K562 (cell line): ENCODE results near the gene CLEC17A. TPM values are rescaled to one million over a fixed set of nuclear protein-coding genes. Genes with fewer than 3 reads are reported as not detected.
"Not testable (repeated sequence)": the region's sequence is repeated elsewhere in the genome, so short reads cannot be mapped to it uniquely, and the experiment has no call there.

ENCODE experiments used
- ATAC-seq: fragments of 200-7000 bp; cut with Tn5 transposase; 3 replicates; pipeline ENCODE4 v1.9.1; 2020; ENCODE audit warnings: moderate library complexity
- BruUV-seq: library from RNA; stranded (reverse); fragments of 400-500 nt; replicated peaks from 2 replicates; lab custom pipeline; 2021; lab: Mats Ljungman, UMichigan
- CTCF ChIA-PET: fragments of 300-600 bp; formaldehyde crosslinking; extraction: SDS; loops from one replicate; lab custom pipeline; 2021; ENCODE audit warnings: low intra/inter-chr PET ratio; lab: Yijun Ruan, JAX
- POLR2A ChIA-PET: fragments of 300-600, 350-650 bp; sonication (Branson Sonifier 250); formaldehyde crosslinking; extraction: SDS; loops from one replicate; lab custom pipeline; 2021; ENCODE audit warnings: antibody characterized with exemption, inconsistent platforms; lab: Yijun Ruan, JAX
- DNase-seq, 4 experiments: peaks; one replicate each; pipeline versions ENCODE4 v3.0.0 to v3.0.0-alpha.2; 2011 to 2018; ENCODE audit warnings: low spot score in 3 of 4, mixed read lengths in 3 of 4; ENCODE audit errors: extremely low read depth in 1 of 4
- FAIRE-seq: peaks from 2 replicates; lab custom pipeline; 2011; peaks lifted over from hg19 to GRCh38; lab: Jason Lieb, UNC
- H2AFZ ChIP-seq: 2 replicates; pipeline ENCODE4 v1.6.0; 2011; ENCODE audit warnings: low read depth, low read length, control low read depth, inconsistent platforms
- H3K27ac ChIP-seq: fragments of 200-600 bp; 3 replicates; pipeline ENCODE4 v1.8.0; 2011; ENCODE audit warnings: low read depth, mild to moderate bottlenecking, control low read depth, inconsistent platforms, low read length, moderate library complexity, mixed read lengths; ENCODE audit errors: extremely low read depth
- H3K27me3 ChIP-seq, 2 experiments: fragments of 300-600 bp in 1 of 2; 2 replicates in 1 of 2; 3 replicates in 1 of 2; pipeline versions ENCODE4 v1.6.0 to v1.8.0; 2011; ENCODE audit warnings: inconsistent platforms in 2 of 2, low read length in 2 of 2, mild to moderate bottlenecking in 1 of 2, mixed read lengths in 1 of 2, moderate library complexity in 1 of 2; ENCODE audit not compliant: control insufficient read depth in 2 of 2, insufficient read depth in 2 of 2
- H3K36me3 ChIP-seq: fragments of 300-600 bp; 3 replicates; pipeline ENCODE4 v1.8.0; 2011; ENCODE audit warnings: mild to moderate bottlenecking, low read length, inconsistent platforms; ENCODE audit not compliant: control insufficient read depth, insufficient read depth
- H3K4me1 ChIP-seq, 2 experiments: fragments of 200-600 bp in 1 of 2; replicated peaks in 1 of 2; 2 replicates in 1 of 2; 3 replicates in 1 of 2; pipeline versions ENCODE4 v1.5.1 to v1.8.0; 2011; ENCODE audit warnings: inconsistent platforms in 2 of 2, low read length in 2 of 2, mild to moderate bottlenecking in 1 of 2, mixed read lengths in 1 of 2, moderate library complexity in 1 of 2; ENCODE audit not compliant: control insufficient read depth in 2 of 2, insufficient read depth in 2 of 2
- H3K4me2 ChIP-seq: 2 replicates; pipeline ENCODE4 v1.6.1; 2011; ENCODE audit warnings: low read length, control low read depth, inconsistent platforms, mixed read lengths; ENCODE audit not compliant: insufficient read depth
- H3K4me3 ChIP-seq: fragments of 200-600 bp; sonication (generic), shearing (Covaris generic); 2 replicates; pipeline ENCODE4 v1.5.1; 2016; ENCODE audit warnings: control low read depth, inconsistent platforms
- H3K79me2 ChIP-seq: fragments of 200-600 bp; 3 replicates; pipeline ENCODE4 v1.8.0; 2011; ENCODE audit warnings: low read length, inconsistent platforms; ENCODE audit not compliant: control insufficient read depth, insufficient read depth
- H3K9ac ChIP-seq, 2 experiments: 2 replicates each; pipeline versions ENCODE4 v1.6.0 to v1.6.1; 2011; ENCODE audit warnings: low read depth in 2 of 2, low read length in 2 of 2, control low read depth in 1 of 2, inconsistent platforms in 1 of 2, mild to moderate bottlenecking in 1 of 2, mixed read lengths in 1 of 2; ENCODE audit not compliant: insufficient read depth in 1 of 2
- H3K9me1 ChIP-seq: one replicate; pipeline ENCODE4 v1.6.0; 2011; ENCODE audit warnings: inconsistent platforms, mild to moderate bottlenecking, low read length, moderate library complexity; ENCODE audit not compliant: control insufficient read depth, insufficient read depth
- H3K9me3 ChIP-seq: replicated peaks from 2 replicates; pipeline ENCODE4 v1.5.1; 2011; ENCODE audit warnings: low read depth, low read length, inconsistent platforms; ENCODE audit not compliant: control insufficient read depth, insufficient read depth
- H4K20me1 ChIP-seq: replicated peaks from 2 replicates; pipeline ENCODE4 v1.6.1; 2011; ENCODE audit warnings: low read length, inconsistent platforms, mixed read lengths; ENCODE audit not compliant: control insufficient read depth, insufficient read depth
- BACH1 ChIP-seq: fragments of 200-800 bp; sonication (Bioruptor generic); IDR thresholded peaks from 2 replicates; pipeline ENCODE4 v1.6.1; 2016; ENCODE audit warnings: missing genetic modification characterization, missing compliant biosample characterization
- NR2C2 ChIP-seq, 2 experiments: fragments of 200-800 bp in 1 of 2; sonication (Bioruptor generic) in 1 of 2; sonication (generic) in 1 of 2; formaldehyde crosslinking in 1 of 2; IDR thresholded peaks; 2 replicates each; pipeline versions ENCODE4 v1.6.1 to v1.8.0; 2016 to 2022; ENCODE audit warnings: mild to moderate bottlenecking in 1 of 2, missing compliant biosample characterization in 1 of 2, missing genetic modification characterization in 1 of 2, missing genetic modification reagents in 1 of 2
- NR4A1 ChIP-seq, 2 experiments: fragments of 250-450 bp in 1 of 2; fragments of 450-650 bp in 1 of 2; sonication (Bioruptor Pico) in 1 of 2; IDR thresholded peaks; 2 replicates each; pipeline versions ENCODE4 v1.4.0 to v1.6.1; 2016 to 2020; ENCODE audit warnings: mild to moderate bottlenecking in 2 of 2, missing compliant biosample characterization in 1 of 2, missing genetic modification characterization in 1 of 2, moderate library complexity in 1 of 2
- TOE1 ChIP-seq, 2 experiments: fragments of 450-650 bp in 1 of 2; sonication (generic) in 1 of 2; formaldehyde crosslinking in 1 of 2; IDR thresholded peaks; 2 replicates each; pipeline versions ENCODE4 v1.7.1 to v1.8.0; 2016 to 2022; ENCODE audit warnings: borderline replicate concordance in 2 of 2, mild to moderate bottlenecking in 2 of 2, antibody characterized with exemption in 1 of 2, inconsistent platforms in 1 of 2, low read depth in 1 of 2, missing genetic modification reagents in 1 of 2, moderate library complexity in 1 of 2
- WGBS: fragments of 100-300 bp; shearing (Covaris generic); methylation state at CpG from one replicate; pipeline ENCODE4 v1.1.6; 2016; ENCODE audit warnings: low coverage, mixed read lengths; ENCODE audit not compliant: insufficient coverage; ENCODE audit errors: missing lambda C conversion rate; 5-methylcytosine and 5-hydroxymethylcytosine counted together
- in situ Hi-C: fragments of 300-500 bp; cut with MboI; formaldehyde crosslinking; loops from 4 replicates; pipeline ENCODE4 v1.15.0; 2018; ENCODE audit warnings: inconsistent platforms, mixed read lengths
- intact Hi-C: fragments of 100-400 bp; cut with micrococcal nuclease; formaldehyde crosslinking; loops from 2 replicates; pipeline ENCODE4 v1.14.2; 2022
- polyA plus RNA-seq, 8 experiments: library from polyadenylated mRNA; depleted of rRNA in 4 of 8; stranded (reverse) in 5 of 8; unstranded in 3 of 8; fragments of >200 nt; fragmentation: Nextera tagmentation in 2 of 8; fragmentation: Illumina TruSeq in 1 of 8; extraction: Ambion mirVana in 2 of 8; extraction: Trizol in 1 of 8; gene quantifications; 2 replicates each; pipeline versions ENCODE4 v1.2.1 to v1.2.3, GENCODE V29; 2011 to 2014; ENCODE audit warnings: inconsistent platforms in 1 of 8, missing spikeins in 1 of 8
- total RNA-seq, 7 experiments: library from RNA; depleted of rRNA in 6 of 7; stranded (reverse); fragments of >200 nt in 6 of 7; fragmentation: Illumina TruSeq in 2 of 7; extraction: Trizol in 2 of 7; gene quantifications; 2 replicates each; pipeline versions ENCODE4 v1.2.1 to v1.2.3, GENCODE V29; 2011 to 2021; ENCODE audit warnings: low replicate concordance in 1 of 7
- TF ChIP-seq, protein P1 (sequence below): fragments of 450-650 bp; conservative IDR thresholded peaks from 2 replicates; pipeline ENCODE4 v1.6.1; 2016; ENCODE audit warnings: missing genetic modification characterization, low read depth, mild to moderate bottlenecking, missing compliant biosample characterization, moderate library complexity

CLEC17A gene
- total and polyA plus RNA-seq, 9 of the 15 experiments (the other 6 are each of a cell fraction or from before 2014, with no cell fraction given) = 0.03 TPM; not detected in 8

- no peak overlapping the region for H3K4me2 ChIP-seq
- no peak for DNase-seq
- H3K9me1 ChIP-seq = no peaks in the 10 kb centered on the region
- FAIRE-seq = no peak
- 6% methylated on average over 4 of the region's 4 CpGs for WGBS
- no peak overlapping the region for H3K4me3 ChIP-seq
- H3K27me3 ChIP-seq = peaks cover 9 to 19% of the 10 kb centered on the region in 2 experiments; a peak in 3 of 5 replicates
- H3K9me3 ChIP-seq = no peaks in the 10 kb centered on the region
- no peak overlapping the region for H3K27ac ChIP-seq
- in situ Hi-C loops (no loop called here), intact Hi-C loops (no loop called here)
- no peak for TF ChIP-seq TOE1 (IDR thresholded peaks at IDR 0.05; ENCODE audit: borderline replicate concordance)
- TF ChIP-seq TOE1 (CRISPR knock-in tag; IDR thresholded peaks at IDR 0.05; ENCODE audit: borderline replicate concordance, low read depth) = no peak
- no peak for TF ChIP-seq BACH1 (tag)
- no peak for TF ChIP-seq NR2C2 (CRISPR knock-in tag; IDR thresholded peaks at IDR 0.05)
- no peak for TF ChIP-seq NR2C2 (tag; IDR thresholded peaks at IDR 0.05)
- TF ChIP-seq, protein P1, sequence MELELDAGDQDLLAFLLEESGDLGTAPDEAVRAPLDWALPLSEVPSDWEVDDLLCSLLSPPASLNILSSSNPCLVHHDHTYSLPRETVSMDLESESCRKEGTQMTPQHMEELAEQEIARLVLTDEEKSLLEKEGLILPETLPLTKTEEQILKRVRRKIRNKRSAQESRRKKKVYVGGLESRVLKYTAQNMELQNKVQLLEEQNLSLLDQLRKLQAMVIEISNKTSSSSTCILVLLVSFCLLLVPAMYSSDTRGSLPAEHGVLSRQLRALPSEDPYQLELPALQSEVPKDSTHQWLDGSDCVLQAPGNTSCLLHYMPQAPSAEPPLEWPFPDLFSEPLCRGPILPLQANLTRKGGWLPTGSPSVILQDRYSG (tag) = no peak
- TF ChIP-seq NR4A1 (CRISPR knock-in tag; IDR thresholded peaks at IDR 0.05) = no peak
- TF ChIP-seq NR4A1 (tag; IDR thresholded peaks at IDR 0.05) = no peak
- no TSS peak for BruUV-seq
- H2AFZ ChIP-seq = no peak overlapping the region
- H3K36me3 ChIP-seq = no peaks in the 10 kb centered on the region
- ChIA-PET POLR2A (no interaction called here), CTCF (no interaction called here)
- H3K79me2 ChIP-seq = no peaks in the 10 kb centered on the region
- peaks cover 4% of the 10 kb centered on the region in 2 experiments; a peak in 2 of 5 replicates for H3K4me1 ChIP-seq
- no peak overlapping the region for H3K9ac ChIP-seq
- H4K20me1 ChIP-seq = no peaks in the 10 kb centered on the region
- ATAC-seq = no peak
These were observed 28.2 kb downstream of the CLEC17A start for GRCh38 chr19:14611051-14611450.

DNA sequence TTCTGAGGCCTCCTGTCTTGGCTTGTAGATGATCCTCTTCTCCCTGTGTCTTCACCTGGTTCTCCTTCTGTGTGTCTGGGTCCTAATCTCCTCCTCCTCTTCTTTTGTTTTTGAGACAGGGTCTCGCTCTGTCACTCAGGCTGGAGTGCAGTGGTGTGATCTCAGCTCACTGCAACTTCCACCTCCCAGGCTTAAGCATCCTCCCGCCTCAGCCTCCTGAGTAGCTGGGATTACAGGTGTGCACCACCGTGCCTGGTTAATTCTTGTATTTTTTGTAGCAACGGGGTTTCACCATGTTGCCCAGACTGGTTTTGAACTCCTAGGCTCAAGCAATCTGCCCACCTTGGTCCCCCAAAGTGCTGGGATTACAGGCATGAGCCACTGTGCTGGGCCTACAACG, 29.4 kb downstream of the CLEC17A start:
- 2% methylated on average over 5 of the region's 5 CpGs for WGBS
- H3K36me3 ChIP-seq, H3K4me1 ChIP-seq, H3K9me1 ChIP-seq, POLR2A ChIA-PET, BruUV-seq, H3K79me2 ChIP-seq, H3K9me3 ChIP-seq, H2AFZ ChIP-seq, H3K9ac ChIP-seq, H3K4me2 ChIP-seq, H4K20me1 ChIP-seq, ATAC-seq, FAIRE-seq, CTCF ChIA-PET, in situ Hi-C loops, intact Hi-C loops, DNase-seq, H3K27ac ChIP-seq, H3K4me3 ChIP-seq: not testable (repeated sequence)
- peaks cover 7 to 13% of the 10 kb centered on the region in 2 experiments; a peak in 3 of 5 replicates for H3K27me3 ChIP-seq
